Breast epithelium (tissue), 4 donors: Measurements from ENCODE around the gene MTG1. TPM values are rescaled to one million over a fixed set of nuclear protein-coding genes. Genes with fewer than 3 reads are reported as not detected.
"Not testable (repeated sequence)": the region's sequence is repeated elsewhere in the genome, so short reads cannot be mapped to it uniquely, and the experiment has no call there.

Experiments used
- DNase-seq, 2 donors: peaks; one replicate each; pipeline ENCODE4 v3.0.0-alpha.2; 2019; ENCODE audit warnings: low spot score in 2 of 2
- H3K27ac ChIP-seq, 2 donors: fragments of 200-600 bp; sonication (generic) in 1 of 2; one replicate each; pipeline ENCODE4 v1.5.1; 2016 to 2019; ENCODE audit warnings: mild to moderate bottlenecking in 1 of 2
- H3K27me3 ChIP-seq, 2 donors: fragments of 200-600 bp; sonication (generic) in 1 of 2; one replicate each; pipeline versions ENCODE4 v1.5.1 to v1.6.0; 2017 to 2019; ENCODE audit warnings: control low read depth in 1 of 2, mild to moderate bottlenecking in 1 of 2
- H3K36me3 ChIP-seq: fragments of 200-600 bp; one replicate; pipeline ENCODE4 v1.5.1; 2019
- H3K4me1 ChIP-seq, 2 donors: fragments of 200-600 bp; sonication (generic); one replicate each; pipeline ENCODE4 v1.5.1; 2016 to 2019; ENCODE audit warnings: control low read depth in 1 of 2
- H3K4me3 ChIP-seq, 3 donors: fragments of 200-600 bp; sonication (generic); 1 replicate in 2 of 3; 2 replicates in 1 of 3; pipeline ENCODE4 v1.5.1; 2016 to 2019; ENCODE audit warnings: mild to moderate bottlenecking in 3 of 3, moderate library complexity in 2 of 3
- H3K9me3 ChIP-seq, 2 donors: fragments of 200-600 bp; sonication (generic) in 1 of 2; one replicate each; pipeline ENCODE4 v1.5.1; 2016 to 2019; ENCODE audit warnings: control low read depth in 1 of 2
- POLR2A ChIP-seq: fragments of 450-650 bp; IDR thresholded peaks from one replicate; pipeline ENCODE4 v1.6.1; 2016; ENCODE audit warnings: antibody characterized with exemption, mild to moderate bottlenecking, moderate library complexity
- POLR2AphosphoS5 ChIP-seq, 3 donors: sonication (generic); formaldehyde crosslinking; IDR thresholded peaks; one replicate each; pipeline ENCODE4 v1.6.1; 2017; ENCODE audit warnings: antibody characterized with exemption in 3 of 3
- intact Hi-C: fragments of 100-400 bp; cut with DNase I; formaldehyde crosslinking; loops from one replicate; pipeline ENCODE4 v1.15.1; 2023; ENCODE audit warnings: low total_unique reads
- total RNA-seq, 3 donors: library from RNA; depleted of rRNA; stranded (reverse); fragments of >200 nt; gene quantifications; one replicate each; pipeline ENCODE4 v1.1.0, GENCODE V29; 2016
- TF ChIP-seq, protein P1 (sequence below), 3 donors: fragments of 450-650 bp; IDR thresholded peaks; one replicate each; pipeline ENCODE4 v1.5.1; 2016 to 2017; ENCODE audit warnings: antibody characterized with exemption in 3 of 3, mild to moderate bottlenecking in 3 of 3, moderate library complexity in 3 of 3

Gene MTG1
- total RNA-seq, 3 donors from 2014 or later, result 22.9 to 56.4 (median 37.0) TPM

DNA sequence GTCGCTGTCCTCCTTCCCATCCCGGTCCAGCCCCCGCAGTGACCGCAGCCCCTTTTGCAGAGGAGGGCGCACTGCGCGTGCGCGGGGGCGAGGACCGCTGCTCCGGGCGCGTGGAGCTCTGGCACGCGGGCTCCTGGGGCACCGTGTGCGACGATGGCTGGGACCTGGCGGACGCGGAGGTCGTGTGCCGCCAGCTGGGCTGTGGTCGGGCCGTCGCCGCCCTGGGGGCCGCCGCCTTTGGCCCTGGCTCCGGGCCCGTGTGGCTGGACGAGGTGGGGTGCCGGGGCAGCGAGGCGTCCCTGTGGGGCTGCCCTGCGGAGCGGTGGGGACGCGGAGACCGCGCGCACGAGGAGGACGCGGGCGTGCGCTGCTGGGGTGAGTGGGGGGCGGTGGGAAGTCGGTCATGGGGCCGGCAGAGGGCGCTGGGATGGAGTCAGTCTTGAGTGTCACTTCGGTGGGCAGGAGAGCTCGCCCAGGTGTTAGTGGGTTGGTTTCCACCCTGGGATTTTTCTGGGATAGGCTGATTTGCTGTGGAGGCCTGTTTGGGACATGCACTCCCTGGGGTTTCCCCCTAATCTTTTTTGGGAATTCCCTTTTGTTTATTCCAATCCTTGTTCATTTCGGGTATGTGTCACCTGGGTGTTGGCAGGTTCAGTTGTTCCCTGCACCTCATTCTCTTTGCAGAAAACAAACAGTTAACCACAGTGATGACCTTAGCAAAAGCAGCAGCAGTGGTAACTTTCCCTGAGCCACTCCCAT lies 71.4 kb downstream of the MTG1 start:
- no peaks in the 10 kb centered on the region for H3K27me3 ChIP-seq
- H3K4me3 ChIP-seq, result no peak overlapping the region
- intact Hi-C loops, result no loop called here
- DNase-seq, result no peak
- peaks cover 0 to 7% of the 10 kb centered on the region in 2 donors for H3K9me3 ChIP-seq
- H3K27ac ChIP-seq, result no peak overlapping the region
- TF ChIP-seq POLR2A, result no peak
- TF ChIP-seq, protein P1, sequence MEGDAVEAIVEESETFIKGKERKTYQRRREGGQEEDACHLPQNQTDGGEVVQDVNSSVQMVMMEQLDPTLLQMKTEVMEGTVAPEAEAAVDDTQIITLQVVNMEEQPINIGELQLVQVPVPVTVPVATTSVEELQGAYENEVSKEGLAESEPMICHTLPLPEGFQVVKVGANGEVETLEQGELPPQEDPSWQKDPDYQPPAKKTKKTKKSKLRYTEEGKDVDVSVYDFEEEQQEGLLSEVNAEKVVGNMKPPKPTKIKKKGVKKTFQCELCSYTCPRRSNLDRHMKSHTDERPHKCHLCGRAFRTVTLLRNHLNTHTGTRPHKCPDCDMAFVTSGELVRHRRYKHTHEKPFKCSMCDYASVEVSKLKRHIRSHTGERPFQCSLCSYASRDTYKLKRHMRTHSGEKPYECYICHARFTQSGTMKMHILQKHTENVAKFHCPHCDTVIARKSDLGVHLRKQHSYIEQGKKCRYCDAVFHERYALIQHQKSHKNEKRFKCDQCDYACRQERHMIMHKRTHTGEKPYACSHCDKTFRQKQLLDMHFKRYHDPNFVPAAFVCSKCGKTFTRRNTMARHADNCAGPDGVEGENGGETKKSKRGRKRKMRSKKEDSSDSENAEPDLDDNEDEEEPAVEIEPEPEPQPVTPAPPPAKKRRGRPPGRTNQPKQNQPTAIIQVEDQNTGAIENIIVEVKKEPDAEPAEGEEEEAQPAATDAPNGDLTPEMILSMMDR (IDR thresholded peaks at IDR 0.05), result no peak
- no peak for TF ChIP-seq POLR2AphosphoS5 (IDR thresholded peaks at IDR 0.05)
- no peaks in the 10 kb centered on the region for H3K36me3 ChIP-seq
- H3K4me1 ChIP-seq, result no peaks in the 10 kb centered on the region

DNA sequence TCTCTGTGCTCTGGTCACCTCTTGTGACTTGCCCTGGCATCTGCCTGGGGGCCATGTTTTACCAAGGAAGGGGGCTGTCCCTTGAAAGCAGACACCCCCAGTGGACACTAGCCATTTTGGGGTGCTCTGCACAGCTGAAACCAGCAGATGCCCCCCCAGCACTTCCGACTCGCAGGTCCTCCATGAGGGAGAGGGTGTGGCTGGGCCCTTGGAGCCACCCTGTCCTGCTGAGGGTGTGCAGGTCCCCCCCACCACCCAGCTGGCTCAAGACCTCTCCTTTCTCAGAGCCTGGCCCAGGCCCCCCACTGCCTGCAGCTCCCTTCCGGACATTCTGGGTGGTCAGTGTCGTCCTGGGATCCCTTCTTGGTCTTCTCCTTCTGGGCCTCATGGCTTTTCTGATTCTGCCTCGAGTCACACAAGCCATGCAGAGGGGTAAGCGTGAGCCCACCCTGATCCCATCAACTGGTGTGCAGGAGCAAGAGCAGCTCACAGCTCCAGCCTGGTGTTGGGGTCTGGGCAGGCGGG lies 72.1 kb downstream of the MTG1 start:
- Histone ChIP-seq H3K27ac (no peak overlapping the region), H3K9me3 (peaks cover 0 to 7% of the 10 kb centered on the region in 2 donors), H3K4me3 (no peak overlapping the region), H3K36me3 (no peaks in the 10 kb centered on the region), H3K27me3 (no peaks in the 10 kb centered on the region), H3K4me1 (no peaks in the 10 kb centered on the region)
- DNase-seq, result no peak
- intact Hi-C loops, result no loop called here
- TF ChIP-seq, protein P1 (IDR thresholded peaks at IDR 0.05), result no peak
- TF ChIP-seq POLR2AphosphoS5 (IDR thresholded peaks at IDR 0.05) (no peak), POLR2A (no peak)

DNA sequence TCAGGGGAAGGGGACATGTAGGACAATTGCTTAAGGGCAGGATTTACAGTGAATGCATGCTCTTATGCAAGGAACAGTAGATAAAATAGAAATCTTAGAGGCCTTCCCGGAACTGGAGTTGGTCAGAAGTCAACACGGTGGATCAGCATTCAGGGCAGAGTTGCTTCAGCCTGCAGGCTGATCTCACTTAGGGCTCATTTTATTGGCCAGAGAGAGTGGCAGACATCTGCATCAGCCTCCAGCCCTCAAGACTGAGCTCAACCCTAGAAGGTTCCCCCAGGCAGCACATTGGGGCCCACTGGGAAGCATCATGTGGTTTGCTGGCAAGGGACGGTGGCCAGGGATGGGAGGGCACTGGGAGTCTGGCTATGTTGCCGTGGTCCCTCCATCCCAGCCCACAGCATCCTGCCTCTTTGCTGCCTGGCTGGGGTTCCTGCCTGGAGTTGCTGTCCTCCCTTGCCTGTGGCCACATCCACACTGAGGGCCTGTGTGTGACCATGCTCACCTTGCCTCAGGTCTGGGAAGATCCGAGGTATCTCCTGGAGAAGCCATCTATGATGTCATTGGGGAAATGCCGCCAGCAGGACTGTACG lies 72.8 kb downstream of the MTG1 start:
- H3K27me3 ChIP-seq, result no peaks in the 10 kb centered on the region
- H3K27ac ChIP-seq, result no peak overlapping the region
- no peaks in the 10 kb centered on the region for H3K4me1 ChIP-seq
- H3K4me3 ChIP-seq, result no peak overlapping the region
- no peak for DNase-seq
- intact Hi-C loops, result no loop called here
- no peak for TF ChIP-seq POLR2A
- no peak for TF ChIP-seq POLR2AphosphoS5 (IDR thresholded peaks at IDR 0.05)
- TF ChIP-seq, protein P1 (IDR thresholded peaks at IDR 0.05), result no peak
- no peaks in the 10 kb centered on the region for H3K36me3 ChIP-seq
- H3K9me3 ChIP-seq, result peaks cover 0 to 7% of the 10 kb centered on the region in 2 donors

DNA sequence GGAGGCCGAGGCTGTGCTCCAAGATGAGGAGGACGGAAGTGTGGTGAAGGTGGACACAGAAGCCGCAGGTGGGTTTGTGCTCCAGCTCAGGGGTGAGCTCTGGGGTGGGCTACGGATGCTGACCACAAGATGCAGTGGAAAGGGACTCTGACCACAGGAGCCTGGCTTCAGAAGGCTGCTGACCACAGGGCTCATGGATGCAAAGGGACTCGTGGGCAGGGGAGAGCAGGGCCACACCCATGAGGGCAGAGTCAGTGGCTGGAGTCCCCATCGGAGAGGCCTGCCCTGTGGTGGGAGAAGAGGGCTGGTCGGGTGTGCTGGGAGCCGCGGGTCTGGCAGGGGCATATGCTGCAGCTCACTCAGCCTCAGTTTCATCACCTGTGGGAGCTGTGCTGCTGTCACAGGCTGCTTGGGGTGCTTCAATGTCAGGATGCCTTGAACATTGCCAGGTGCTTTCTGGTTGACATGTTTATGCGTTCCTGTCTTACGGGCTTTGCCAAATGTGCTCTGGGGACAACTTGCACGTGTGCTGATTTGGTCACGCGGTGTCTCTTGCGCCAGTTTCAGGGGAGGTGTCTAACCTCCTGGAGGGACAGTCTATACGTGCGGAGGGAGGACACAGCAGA lies 73.4 kb downstream of the MTG1 start:
- H3K27ac ChIP-seq, result no peak overlapping the region
- H3K9me3 ChIP-seq, result peaks cover 0 to 7% of the 10 kb centered on the region in 2 donors
- H3K36me3 ChIP-seq, result no peaks in the 10 kb centered on the region
- no peak overlapping the region for H3K4me3 ChIP-seq
- no peaks in the 10 kb centered on the region for H3K27me3 ChIP-seq
- no peak for TF ChIP-seq POLR2AphosphoS5 (IDR thresholded peaks at IDR 0.05)
- no peak for TF ChIP-seq POLR2A
- TF ChIP-seq, protein P1 (IDR thresholded peaks at IDR 0.05), result no peak
- DNase-seq, result no peak
- intact Hi-C loops, result no loop called here
- H3K4me1 ChIP-seq, result no peaks in the 10 kb centered on the region

DNA sequence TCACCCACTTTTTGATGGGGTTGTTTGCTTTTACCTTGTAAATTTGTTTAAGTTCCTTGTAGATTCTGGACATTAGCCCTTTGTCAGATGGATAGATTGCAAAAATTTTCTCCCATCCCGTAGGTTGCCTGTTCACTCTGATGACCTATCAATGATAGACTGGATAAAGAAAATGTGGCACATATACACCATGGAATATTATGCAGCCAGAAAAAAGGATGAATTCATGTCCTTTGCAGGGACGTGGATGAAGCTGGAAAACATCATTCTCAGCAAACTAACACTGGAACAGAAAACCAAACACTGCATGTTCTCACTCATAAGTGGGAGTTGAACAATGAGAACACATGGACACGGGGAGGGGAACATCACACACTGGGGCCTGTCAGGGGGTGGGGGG lies 75.2 kb downstream of the MTG1 start:
- H3K9me3 ChIP-seq, H3K27ac ChIP-seq: not testable (repeated sequence)

More for the DNA sequence above, 75.2 kb downstream of the MTG1 start:
- H3K27me3 ChIP-seq, intact Hi-C loops, H3K4me1 ChIP-seq, H3K4me3 ChIP-seq, DNase-seq, H3K36me3 ChIP-seq: not testable (repeated sequence)
